NCI-H2171 (cell line): ENCODE data around the gene TMEM127.
"Not testable (repeated sequence)": the region's sequence is repeated elsewhere in the genome, so short reads cannot be mapped to it uniquely, and the experiment has no call there.

Experiments used
- DNase-seq: peaks from one replicate; lab custom pipeline; 2025; lab: John Stamatoyannopoulos, UW

The TMEM127 gene

DNA sequence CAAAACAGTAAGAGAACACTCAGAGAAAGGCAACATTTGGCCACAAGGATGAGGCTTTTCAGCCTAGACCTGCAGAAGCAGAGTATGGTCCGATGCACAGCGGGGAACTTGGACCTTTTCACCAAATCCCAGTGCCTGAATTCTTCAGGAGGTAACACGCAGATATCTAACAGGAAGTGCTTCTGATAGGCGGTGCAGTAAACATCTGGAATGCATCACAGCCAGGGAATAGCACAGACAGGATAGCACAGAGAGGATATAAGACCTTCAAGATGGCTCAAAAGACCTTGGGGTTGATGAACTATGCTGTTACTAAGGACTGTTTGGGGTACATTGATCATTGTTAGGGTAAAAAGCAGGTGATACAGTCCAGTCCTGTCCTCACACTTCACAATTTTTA, 1.7 kb downstream of the TMEM127 start:
- DNase-seq: no peak

DNA sequence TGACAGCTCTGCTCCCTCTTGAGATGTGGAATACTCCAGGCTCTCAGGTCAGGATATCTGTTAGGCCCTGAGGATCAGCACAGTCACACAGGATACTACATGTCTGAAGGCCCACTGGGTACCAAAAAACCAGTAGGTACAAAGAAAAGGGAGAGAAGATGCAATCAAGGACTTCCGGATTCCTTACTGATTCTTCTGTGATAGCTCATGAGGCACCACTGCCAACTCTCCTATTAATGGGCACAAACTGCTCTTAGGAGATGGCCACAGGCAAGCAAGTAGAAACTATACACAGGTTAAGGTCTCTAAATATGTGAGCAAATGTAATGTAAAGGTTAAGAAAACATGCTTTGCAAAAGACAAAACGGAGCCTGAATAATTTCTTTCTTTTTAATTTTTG, 3.5 kb downstream of the TMEM127 start:
- no peak for DNase-seq

DNA sequence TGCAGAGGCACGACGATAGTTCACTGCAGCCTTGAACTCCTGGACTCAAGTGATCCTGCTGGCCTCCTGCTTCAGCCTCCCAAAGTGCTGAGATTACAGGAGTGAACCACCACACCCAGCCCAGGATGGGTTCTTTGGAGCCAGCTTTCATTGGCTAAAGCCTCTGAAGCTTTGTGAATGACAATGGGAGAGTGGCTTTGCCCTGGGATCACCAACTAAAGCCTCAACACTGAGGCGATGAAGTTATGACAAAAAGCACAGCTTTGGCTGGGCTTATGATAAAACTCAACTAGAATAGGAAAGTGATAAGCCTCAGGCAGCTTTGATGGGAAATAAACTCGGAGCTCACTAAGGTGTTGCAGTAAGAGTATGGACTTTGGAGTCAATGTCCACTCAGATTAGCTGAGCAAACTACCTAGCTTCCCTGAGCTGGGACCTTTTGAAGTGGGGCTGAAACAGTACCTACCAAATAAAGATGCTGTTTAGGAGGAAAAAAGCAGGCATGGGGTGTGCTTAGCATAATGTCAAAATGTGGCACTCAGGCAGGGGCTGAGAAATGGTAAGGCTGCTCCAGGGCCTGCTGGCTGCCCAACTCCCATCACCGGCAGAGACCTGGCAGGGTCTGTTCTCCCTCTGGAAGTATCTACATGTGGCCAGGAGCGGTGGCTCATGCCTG, 4.3 kb downstream of the TMEM127 start:
- no peak for DNase-seq

DNA sequence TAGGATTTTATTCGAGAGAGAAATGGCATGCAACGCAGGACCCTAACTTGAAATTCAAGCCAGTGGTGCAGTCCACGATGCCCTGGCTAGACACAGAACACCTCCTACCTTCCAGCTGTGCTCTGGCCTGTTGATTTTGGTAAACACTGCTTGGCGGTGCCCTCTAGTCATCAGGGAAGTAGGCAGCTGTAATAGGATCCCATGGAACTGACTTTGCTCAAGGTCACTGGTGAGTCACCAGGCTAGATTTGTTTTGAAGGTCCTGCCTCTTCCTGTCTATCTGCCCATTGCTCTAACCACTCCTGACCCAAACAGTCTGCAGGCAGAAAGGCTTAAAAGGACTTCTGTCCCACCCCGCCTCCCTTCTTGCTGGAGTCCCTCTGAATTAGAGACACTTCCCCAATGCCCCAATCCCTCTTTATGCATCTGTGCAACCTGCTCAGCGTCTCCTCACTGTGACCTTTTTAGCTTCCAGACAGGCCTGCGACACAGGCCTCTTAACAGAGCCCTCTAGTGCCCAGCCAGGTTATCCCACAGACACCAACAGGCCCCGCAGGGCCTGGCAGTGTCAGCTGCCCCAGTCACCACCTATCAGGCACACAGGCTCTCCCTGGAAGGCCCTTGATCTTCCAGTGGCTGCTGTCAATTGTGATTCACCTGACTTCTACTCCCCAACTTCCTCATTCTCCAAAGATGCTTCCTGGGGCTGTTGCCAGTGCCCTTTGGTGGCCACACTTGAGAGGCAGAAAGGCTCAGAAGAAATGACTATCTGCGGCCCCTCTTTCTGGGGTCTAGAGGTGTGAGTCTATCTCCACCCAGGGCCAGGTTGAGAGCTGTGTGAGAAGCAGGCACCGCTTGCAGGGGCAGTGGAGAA, 5.2 kb downstream of the TMEM127 start:
- DNase-seq: peak; percentile 28

GRCh38 chr2:96259497-96259921, 6.3 kb downstream of the TMEM127 start:
- DNase-seq: peak; percentile 25

DNA sequence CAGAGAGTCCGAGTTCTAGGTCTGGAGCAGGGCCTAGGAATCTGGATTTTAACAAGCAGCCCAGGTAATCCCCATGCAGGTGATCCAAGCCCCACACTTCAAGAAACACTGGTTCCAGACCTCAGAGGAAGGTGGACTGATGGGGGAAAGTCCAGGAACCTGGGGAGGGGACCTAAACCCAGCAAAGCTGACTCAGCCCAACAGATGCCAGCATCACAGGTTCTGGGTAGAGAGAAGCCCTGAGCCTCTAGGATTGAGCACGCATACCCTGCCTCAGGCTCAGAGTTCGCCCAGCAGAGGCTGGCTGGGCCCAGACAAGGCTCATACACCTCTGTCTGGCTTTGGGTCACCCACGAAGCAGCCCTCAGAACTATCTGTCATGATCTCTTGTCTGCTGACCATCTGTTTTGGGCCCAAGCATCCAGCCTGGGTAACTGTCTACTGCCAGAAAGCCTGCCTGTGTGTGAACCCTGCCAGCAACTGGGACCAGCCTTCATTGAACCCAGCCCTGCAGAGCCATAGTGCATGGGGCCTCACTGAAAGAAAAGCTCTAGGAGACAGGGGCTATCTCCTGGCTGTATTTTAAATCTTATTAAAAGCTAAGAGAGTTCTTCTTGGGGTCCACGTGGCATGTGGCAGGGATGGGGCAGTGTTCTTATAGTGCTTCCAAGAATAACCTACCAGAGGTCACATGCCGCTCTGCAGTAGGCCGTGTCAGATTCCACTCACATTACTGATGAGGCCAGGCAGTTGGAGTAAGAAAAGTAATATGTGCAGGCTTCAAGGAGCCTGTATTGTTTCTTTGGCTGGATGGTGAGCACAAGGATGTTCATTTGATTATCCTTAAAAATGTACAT, 7.4 kb downstream of the TMEM127 start:
- DNase-seq: no peak

DNA sequence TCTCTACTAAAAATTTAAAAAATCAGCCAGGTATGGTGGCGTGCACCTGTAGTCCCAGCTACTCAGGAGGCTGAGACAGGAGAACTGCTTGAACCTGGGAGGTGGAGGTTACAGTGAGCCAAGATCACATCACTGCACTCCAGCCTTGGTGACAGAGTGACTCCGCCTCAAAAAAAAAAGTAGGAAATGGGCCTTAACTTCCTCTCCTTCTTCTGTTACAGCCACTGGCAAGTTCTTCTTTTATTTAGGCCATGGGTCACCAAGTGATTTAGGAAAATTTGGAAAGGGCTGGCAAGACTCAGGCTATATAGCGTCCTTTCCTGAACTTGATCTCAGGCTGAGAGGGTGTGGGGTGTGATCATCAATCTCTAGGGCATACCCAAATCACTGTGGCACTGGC, 8.1 kb downstream of the TMEM127 start:
- DNase-seq: not testable (repeated sequence)

GRCh38 chr2:96256611-96257113, 9.1 kb downstream of the TMEM127 start:
- no peak for DNase-seq

- DNase-seq: no peak
Observed at GRCh38 chr2:96254571-96254970, 11.2 kb downstream of the TMEM127 start.

DNA sequence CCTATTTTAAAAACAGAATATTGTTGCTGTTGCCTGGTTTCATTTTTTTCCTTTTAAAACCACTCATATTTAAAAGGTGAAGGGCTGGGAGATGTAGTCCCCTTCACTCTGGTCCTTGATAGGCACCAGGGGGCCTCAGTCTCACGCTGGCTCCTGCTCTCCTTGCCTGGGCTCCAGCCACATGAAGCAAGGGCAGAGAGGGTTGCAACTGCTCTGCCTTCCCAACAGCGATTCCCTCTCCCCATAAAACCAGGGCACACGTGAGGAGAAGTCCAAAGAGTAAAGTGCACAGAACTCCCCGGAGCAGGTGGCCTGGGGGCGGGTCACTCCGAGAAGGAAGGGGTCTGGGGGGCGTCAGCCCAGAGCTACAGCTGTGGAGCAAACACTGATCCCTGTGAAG, 12.8 kb downstream of the TMEM127 start:
- DNase-seq: no peak

DNA sequence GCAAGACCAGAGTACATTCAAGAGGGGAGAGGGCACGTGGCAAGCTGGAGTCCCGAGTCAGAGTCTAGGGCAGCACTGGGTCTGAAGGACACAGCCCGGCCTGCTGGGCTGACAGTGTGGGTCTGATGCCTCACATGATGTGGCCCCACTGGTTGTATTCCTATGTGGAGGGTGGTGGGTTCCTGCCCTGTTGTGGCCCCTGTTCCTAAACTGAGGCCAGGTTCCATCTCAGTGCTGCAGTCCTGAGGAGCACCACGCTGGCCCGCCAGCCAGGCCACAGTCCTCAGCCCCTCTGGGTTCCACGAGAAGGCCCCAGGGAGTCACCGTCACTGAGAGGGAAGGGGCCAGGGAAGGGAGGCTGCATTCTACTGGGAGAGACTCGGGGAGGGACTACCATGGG, 13.3 kb downstream of the TMEM127 start:
- no peak for DNase-seq

DNA sequence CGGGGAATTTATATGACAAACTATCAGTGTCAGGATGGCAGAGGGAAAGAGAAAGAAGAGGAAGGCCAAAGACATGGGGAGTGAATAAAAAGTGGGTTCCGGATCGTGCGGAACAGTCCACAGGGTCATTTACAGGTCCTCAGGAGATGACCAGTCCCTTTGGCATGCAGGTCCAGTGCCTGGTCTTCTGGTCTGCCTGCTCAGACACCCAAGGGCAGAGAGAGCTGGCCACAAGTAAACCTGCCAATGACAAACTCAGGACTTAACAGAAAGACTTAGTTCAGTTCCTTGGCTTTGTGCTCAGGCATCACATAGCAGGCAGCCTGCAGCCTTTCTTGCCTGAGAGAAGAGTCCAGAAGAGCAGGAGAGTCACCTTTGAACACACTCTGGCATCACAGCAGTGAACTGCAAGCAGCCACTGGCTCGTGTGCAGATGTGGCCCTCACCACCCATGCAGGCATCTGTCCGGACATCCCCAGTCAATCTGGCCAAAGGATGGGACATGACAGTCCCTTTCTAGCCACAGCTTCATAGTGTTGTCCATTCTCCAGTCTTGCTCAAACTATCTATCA, 14.0 kb downstream of the TMEM127 start:
- DNase-seq: no peak

DNA sequence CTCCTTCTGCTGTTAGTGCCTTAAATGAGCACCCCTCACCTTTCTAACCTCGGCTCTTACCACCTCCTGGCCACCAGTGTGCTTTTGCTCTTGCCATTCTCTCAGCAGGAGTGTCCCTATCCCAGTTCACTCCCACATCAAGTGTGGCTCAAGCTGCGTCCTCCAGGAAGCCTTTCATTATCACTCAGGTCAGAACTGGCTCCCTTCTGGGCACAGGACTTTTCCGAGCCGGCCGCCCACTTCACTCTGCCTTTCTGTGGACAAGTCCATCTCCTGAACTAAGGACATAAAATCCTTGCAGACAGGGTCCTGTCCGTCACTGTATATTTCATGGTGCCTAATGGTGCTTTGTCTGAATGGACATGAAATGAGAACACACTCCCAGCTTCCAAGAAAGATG, 15.6 kb downstream of the TMEM127 start:
- DNase-seq: no peak

DNA sequence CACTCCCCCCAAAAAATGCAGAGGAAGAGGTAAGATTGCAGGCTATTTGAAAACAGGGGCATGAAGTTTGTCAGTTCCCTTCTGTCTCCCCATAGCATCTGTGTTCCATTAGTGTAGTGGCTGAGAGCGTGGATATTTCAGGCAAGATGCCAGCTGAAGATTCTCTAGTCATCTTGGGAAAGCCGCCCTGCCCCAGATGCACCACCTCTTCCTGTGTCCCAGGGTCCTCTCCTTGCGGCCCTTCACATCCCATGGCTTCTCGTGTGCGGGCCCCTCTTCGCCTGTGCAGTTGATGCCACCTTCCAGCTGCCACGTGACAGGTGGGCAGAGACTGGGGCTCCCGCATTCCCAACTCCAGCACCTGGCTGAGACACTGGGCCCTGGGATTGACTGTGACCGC, 16.1 kb downstream of the TMEM127 start:
- DNase-seq: no peak

DNA sequence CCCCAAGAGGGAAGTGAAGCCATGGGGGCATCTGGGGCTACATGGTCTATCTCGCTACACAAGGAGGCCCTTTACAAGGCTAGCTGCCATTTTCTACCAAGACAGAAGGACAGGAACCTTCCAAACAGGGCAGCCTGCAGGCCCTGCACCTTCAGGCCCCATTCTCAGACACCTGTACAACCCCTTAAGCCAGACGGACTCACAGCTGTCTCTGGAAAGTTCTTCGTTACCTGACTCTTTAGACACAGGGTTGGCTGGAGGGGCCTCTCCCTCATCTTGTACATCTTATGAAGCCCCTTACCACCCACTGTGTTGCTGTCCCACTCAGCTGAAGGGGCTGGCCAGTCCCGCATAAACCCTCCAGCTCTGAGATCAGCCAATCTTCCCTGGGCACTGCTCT, 17.2 kb downstream of the TMEM127 start:
- no peak for DNase-seq

DNA sequence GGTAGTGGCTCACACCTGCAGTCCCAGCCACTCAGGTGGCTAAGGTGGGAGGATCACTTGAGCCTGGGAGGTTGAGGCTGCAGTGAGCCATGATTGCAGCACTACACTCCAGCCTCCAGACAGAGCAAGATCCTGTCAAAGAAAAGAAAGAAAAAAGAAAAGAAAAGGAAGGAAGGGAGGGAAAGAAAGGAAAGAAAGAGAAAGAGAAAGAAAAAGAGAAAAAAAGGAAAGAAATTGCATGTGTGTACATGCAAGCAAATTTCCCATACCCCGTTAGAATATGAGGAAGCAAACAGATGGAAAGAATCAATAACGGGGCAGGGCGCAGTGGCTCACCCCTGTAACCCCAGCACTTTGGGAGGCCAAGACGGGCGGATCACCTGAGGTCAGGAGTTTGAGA, 17.9 kb downstream of the TMEM127 start:
- no peak for DNase-seq

GRCh38 chr2:96247009-96247408, 18.8 kb downstream of the TMEM127 start:
- no peak for DNase-seq

GRCh38 chr2:96245609-96246390, 20.0 kb downstream of the TMEM127 start:
- no peak for DNase-seq

- no peak for DNase-seq
Observed at GRCh38 chr2:96243843-96244242, 22.0 kb downstream of the TMEM127 start.

GRCh38 chr2:96241900-96242611, 23.7 kb downstream of the TMEM127 start:
- no peak for DNase-seq

DNA sequence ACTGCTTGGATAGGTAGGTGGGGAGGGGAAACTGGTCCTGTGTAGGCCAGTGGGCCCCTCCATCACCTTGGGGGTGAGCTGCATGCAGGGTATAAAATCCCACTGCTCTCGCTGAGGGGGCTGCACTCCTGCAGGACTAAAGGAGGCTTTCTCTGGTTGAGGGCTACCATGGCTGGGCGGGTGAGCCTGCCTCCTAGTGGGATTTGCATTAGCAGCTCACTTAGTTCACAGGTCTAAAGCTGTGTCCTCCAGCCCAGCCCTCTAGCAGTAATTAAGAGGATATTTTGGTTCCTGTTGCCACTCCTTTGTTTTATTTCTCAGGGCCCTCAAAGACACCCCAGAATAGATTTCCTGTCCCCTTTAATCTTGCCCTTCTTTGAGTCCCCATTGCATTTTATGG, 24.6 kb downstream of the TMEM127 start:
- DNase-seq: no peak
